Left lung (tissue), 10 donors: Measurements from ENCODE around the gene RBMS3. TPM values are rescaled to one million over a fixed set of nuclear protein-coding genes. Genes with fewer than 3 reads are reported as not detected.

ENCODE experiments used
- ATAC-seq: fragments of 200-7000 bp; cut with Tn5 transposase; one replicate; pipeline ENCODE4 v1.9.1; 2020; ENCODE audit warnings: moderate library complexity
- DNase-seq, 4 donors: peaks; one replicate each; pipeline ENCODE4 v3.0.0-alpha.2; 2013 to 2020
- H3K27ac ChIP-seq, 2 donors: fragments of 200-600 bp; sonication (generic) in 1 of 2; one replicate each; pipeline versions ENCODE4 v1.5.0 to v1.8.0; 2020 to 2021
- H3K27me3 ChIP-seq, 2 donors: fragments of 200-600 bp; sonication (generic) in 1 of 2; one replicate each; pipeline versions ENCODE4 v1.5.0 to v1.8.0; 2020 to 2021
- H3K36me3 ChIP-seq, 2 donors: fragments of 200-600 bp; sonication (generic) in 1 of 2; one replicate each; pipeline versions ENCODE4 v1.5.0 to v1.8.0; 2020 to 2021
- H3K4me1 ChIP-seq, 2 donors: fragments of 200-600 bp; one replicate each; pipeline ENCODE4 v1.8.0; 2021
- H3K4me3 ChIP-seq, 2 donors: fragments of 200-600 bp; sonication (generic) in 1 of 2; one replicate each; pipeline versions ENCODE4 v1.5.0 to v1.8.0; 2020 to 2021; ENCODE audit warnings: mild to moderate bottlenecking in 1 of 2
- H3K9me3 ChIP-seq, 2 donors: fragments of 200-600 bp; sonication (generic) in 1 of 2; one replicate each; pipeline versions ENCODE4 v1.5.0 to v1.8.0; 2020 to 2021
- intact Hi-C, 2 donors: fragments of 100-400 bp; cut with DNase I; formaldehyde crosslinking; loops; one replicate each; pipeline versions ENCODE4 v1.11.2 to v1.14.2; 2022
- polyA plus RNA-seq, 6 donors: library from polyadenylated mRNA; unstranded; fragments of 120-200 nt; gene quantifications; one replicate each; pipeline ENCODE4 v1.2.1, GENCODE V29; 2013; ENCODE audit not compliant: insufficient read length in 6 of 6
- total RNA-seq, 2 donors: library from RNA; stranded (reverse); fragmentation: NEBNext Ultra II Directional; extraction: Animal tissue kit (Norgen Biotek cat#: 25700); gene quantifications; one replicate each; pipeline ENCODE4 v1.2.1, GENCODE V29; 2021
- TF ChIP-seq, protein P1 (sequence below), 2 donors: fragments of 200-600 bp; sonication (generic) in 1 of 2; IDR thresholded peaks; one replicate each; pipeline versions ENCODE4 v1.5.0 to v1.8.0; 2021; ENCODE audit warnings: antibody characterized with exemption in 2 of 2
- donor health status: DM: no; HTN: yes; CAD: no.
- donor health status: DM: no; HTN: no; CAD: no.

RBMS3 gene
- total and polyA plus RNA-seq, 8 donors = 27.1 to 51.6 (median 37.6) TPM

DNA sequence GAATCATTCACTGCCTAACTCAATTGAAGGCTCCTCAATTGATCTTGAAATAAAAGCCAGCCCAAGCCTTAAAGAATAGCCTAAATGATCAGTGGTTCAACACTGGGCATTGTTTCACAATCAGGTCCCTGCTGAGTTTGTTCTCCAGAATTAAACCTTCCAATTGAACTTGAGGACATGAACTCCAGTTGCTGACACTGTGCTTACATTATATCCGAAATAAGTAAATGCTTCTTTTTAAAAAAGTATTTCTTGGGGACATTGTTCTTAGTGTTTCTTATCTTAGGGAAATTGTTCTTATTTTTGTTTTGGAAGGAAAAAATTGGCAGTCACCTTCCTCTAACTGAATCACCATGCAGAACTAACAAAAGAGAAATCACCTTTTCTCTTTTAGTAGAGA, 450.2 kb downstream of the RBMS3 start:
- H3K36me3 ChIP-seq = no peaks in the 10 kb centered on the region
- no peaks in the 10 kb centered on the region for H3K4me1 ChIP-seq
- no peak for ATAC-seq
- no peak overlapping the region for H3K27ac ChIP-seq
- no peak overlapping the region for H3K4me3 ChIP-seq
- no peak for DNase-seq
- TF ChIP-seq, protein P1, sequence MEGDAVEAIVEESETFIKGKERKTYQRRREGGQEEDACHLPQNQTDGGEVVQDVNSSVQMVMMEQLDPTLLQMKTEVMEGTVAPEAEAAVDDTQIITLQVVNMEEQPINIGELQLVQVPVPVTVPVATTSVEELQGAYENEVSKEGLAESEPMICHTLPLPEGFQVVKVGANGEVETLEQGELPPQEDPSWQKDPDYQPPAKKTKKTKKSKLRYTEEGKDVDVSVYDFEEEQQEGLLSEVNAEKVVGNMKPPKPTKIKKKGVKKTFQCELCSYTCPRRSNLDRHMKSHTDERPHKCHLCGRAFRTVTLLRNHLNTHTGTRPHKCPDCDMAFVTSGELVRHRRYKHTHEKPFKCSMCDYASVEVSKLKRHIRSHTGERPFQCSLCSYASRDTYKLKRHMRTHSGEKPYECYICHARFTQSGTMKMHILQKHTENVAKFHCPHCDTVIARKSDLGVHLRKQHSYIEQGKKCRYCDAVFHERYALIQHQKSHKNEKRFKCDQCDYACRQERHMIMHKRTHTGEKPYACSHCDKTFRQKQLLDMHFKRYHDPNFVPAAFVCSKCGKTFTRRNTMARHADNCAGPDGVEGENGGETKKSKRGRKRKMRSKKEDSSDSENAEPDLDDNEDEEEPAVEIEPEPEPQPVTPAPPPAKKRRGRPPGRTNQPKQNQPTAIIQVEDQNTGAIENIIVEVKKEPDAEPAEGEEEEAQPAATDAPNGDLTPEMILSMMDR (IDR thresholded peaks at IDR 0.05) = no peak
- intact Hi-C loops = no loop called here
- H3K27me3 ChIP-seq = no peaks in the 10 kb centered on the region
- H3K9me3 ChIP-seq = peaks cover 0 to 2% of the 10 kb centered on the region in 2 donors

DNA sequence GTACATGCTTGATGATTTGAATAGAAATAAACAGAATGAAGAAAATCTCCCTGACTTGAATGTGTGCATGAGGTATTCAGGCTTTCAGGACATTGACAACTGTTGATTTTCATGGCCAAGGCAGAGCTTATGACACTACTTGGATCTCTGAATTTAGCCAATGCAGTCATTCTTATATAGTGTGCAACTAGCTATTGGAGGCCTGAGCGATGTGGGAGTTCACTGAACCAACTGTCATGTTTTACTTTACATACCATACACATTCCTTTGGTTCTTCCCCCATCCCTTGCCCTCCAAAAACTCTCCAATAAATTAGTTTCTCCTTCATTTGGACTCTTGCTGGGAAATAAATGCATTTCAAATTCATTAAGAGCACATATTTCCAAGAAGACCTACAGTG, 460.4 kb downstream of the RBMS3 start:
- TF ChIP-seq, protein P1 (IDR thresholded peaks at IDR 0.05) = no peak
- ATAC-seq = no peak
- Histone ChIP-seq H3K4me3 (no peak overlapping the region), H3K27me3 (no peaks in the 10 kb centered on the region), H3K9me3 (no peaks in the 10 kb centered on the region), H3K27ac (no peak overlapping the region), H3K4me1 (no peaks in the 10 kb centered on the region), H3K36me3 (no peaks in the 10 kb centered on the region)
- intact Hi-C loops = no loop called here
- DNase-seq = no peak

DNA sequence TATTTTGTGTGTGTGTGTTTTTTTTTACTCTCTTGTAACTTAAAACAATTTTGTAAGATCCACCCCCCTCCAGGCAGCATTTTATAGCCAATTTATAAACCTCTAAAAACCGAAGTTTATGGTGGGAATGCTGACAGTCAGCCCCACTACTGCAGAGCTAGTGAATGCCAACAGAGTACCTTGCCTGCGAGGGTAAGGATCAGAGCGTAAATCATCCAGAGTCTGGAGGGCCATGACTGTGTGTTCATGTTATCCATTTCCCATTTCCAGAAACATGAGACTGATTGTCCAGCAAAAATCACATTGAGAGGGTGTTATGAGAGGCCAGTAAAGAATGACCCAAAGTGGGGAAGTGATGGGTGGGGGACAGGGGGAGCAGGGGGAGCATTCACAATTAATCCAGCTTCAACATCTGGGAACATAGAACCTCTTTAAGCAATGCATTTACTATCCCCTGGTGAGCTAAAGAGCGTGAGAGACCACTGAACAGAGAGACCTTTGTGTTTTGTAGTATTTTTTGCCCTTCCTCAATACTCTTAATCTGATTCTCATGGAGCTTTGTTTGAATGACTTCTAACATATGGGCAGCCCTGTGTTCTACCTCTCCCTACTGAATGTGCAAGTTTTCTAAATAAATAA, 464.5 kb downstream of the RBMS3 start:
- H3K27me3 ChIP-seq = no peaks in the 10 kb centered on the region
- TF ChIP-seq, protein P1 (IDR thresholded peaks at IDR 0.05) = no peak
- peaks cover 0 to 5% of the 10 kb centered on the region in 2 donors for H3K4me1 ChIP-seq
- ATAC-seq (no peak), DNase-seq (no peak)
- no peak overlapping the region for H3K4me3 ChIP-seq
- H3K27ac ChIP-seq = no peak overlapping the region
- intact Hi-C loops = no loop called here
- H3K9me3 ChIP-seq = no peaks in the 10 kb centered on the region
- no peaks in the 10 kb centered on the region for H3K36me3 ChIP-seq

DNA sequence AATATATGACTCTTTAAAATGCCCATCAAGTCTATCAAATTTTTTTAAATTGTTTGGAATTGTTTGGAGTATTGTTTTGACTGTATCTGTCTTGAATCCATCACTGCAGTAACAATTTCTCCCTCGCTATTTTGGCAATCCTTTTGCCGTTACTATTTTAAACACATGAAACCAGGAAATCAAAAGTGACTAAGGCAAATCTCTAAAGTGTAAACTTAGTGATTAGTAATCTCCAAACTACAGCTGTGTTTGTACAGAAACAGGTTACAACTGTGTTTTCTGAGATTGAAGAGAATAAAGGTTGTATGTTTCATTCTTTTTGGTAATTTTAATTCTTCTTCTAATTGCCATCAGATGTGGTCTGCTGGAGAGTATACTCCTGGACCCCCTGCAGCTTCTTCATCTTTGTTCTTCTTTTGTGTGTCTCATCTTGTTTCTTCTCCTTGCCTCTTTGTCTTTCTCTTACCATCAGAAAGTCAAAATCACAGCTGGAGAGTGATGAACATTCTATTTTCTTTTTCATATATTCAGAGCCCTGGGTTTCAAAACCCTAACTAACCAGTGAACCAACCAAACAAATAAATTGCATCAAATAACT, 465.4 kb downstream of the RBMS3 start:
- no peaks in the 10 kb centered on the region for H3K27me3 ChIP-seq
- H3K9me3 ChIP-seq = no peaks in the 10 kb centered on the region
- ATAC-seq = no peak
- intact Hi-C loops = no loop called here
- TF ChIP-seq, protein P1 (IDR thresholded peaks at IDR 0.05) = no peak
- H3K4me3 ChIP-seq = no peak overlapping the region
- H3K27ac ChIP-seq = no peak overlapping the region
- H3K36me3 ChIP-seq = no peaks in the 10 kb centered on the region
- no peak for DNase-seq
- peaks cover 0 to 5% of the 10 kb centered on the region in 2 donors for H3K4me1 ChIP-seq

DNA sequence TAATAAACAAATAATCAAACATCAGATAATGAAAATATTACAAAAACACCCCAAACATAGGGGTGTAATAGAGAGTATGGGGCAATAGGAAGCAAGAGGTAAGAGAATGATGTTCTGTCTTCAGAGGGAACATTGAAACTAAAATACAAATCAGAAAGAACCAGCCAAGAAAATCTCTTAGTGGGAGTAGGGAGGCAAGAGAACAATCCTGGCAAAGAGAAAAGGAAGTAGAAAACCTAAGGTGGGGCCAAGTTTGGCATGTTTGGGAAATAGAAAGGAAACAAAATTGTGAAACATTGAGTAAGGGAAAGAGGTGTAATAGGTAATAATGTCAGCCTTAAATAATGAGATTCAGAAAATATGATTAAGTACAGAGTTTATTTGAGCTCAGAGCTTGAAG, 467.1 kb downstream of the RBMS3 start:
- Histone ChIP-seq H3K9me3 (no peaks in the 10 kb centered on the region), H3K27ac (peak overlapping the region in 1 of 2 donors; percentile 40), H3K27me3 (no peaks in the 10 kb centered on the region), H3K4me3 (no peak overlapping the region), H3K36me3 (no peaks in the 10 kb centered on the region), H3K4me1 (peaks cover 0 to 5% of the 10 kb centered on the region in 2 donors)
- intact Hi-C loops = no loop called here
- no peak for DNase-seq
- TF ChIP-seq, protein P1 (IDR thresholded peaks at IDR 0.05) = no peak
- ATAC-seq = no peak
